ENCODE measurements around the gene SCFD1. TPM values are rescaled to one million over a fixed set of nuclear protein-coding genes. Genes with fewer than 3 reads are reported as not detected.

The SCFD1 gene
- total RNA-seq, 4 donors from 2014 or later: 50.4 to 82.1 (median 52.6) TPM

DNA sequence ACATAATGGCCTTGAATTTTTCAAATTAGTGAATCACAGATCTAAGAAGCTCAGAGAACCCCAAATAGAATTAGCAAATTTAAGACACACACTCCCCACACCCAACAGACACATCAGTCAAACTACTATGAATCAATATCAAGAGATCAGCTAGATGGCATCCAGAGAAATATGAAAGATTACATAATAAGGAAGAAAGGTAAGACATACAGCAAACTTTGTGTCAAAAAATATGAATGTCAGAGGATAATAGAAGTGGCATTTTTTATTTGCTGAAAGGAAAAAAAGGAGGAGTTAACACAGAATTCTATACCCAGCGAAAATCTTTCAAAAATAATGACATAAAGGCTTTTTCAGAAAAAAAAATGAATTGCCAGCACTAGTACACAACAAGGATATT, 141.8 kb downstream of the SCFD1 start:
- peaks cover 0 to 20% (median 18%) of the 10 kb centered on the region in 3 donors for H3K9me3 ChIP-seq
- H3K27me3 ChIP-seq: no peaks in the 10 kb centered on the region
- TF ChIP-seq, protein P1, sequence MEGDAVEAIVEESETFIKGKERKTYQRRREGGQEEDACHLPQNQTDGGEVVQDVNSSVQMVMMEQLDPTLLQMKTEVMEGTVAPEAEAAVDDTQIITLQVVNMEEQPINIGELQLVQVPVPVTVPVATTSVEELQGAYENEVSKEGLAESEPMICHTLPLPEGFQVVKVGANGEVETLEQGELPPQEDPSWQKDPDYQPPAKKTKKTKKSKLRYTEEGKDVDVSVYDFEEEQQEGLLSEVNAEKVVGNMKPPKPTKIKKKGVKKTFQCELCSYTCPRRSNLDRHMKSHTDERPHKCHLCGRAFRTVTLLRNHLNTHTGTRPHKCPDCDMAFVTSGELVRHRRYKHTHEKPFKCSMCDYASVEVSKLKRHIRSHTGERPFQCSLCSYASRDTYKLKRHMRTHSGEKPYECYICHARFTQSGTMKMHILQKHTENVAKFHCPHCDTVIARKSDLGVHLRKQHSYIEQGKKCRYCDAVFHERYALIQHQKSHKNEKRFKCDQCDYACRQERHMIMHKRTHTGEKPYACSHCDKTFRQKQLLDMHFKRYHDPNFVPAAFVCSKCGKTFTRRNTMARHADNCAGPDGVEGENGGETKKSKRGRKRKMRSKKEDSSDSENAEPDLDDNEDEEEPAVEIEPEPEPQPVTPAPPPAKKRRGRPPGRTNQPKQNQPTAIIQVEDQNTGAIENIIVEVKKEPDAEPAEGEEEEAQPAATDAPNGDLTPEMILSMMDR (IDR thresholded peaks at IDR 0.05): no peak
- TF ChIP-seq POLR2A (IDR thresholded peaks at IDR 0.05): no peak
- no peak overlapping the region for H3K27ac ChIP-seq
- H3K36me3 ChIP-seq: no peaks in the 10 kb centered on the region
- H3K4me3 ChIP-seq: no peak overlapping the region
- 33 to 60% methylated on average over 1 of the region's 1 CpG for WGBS, 2 donors
- DNase-seq: no peak
- intact Hi-C loops (cut with DNase I): no loop called here
- H3K4me1 ChIP-seq: no peaks in the 10 kb centered on the region

DNA sequence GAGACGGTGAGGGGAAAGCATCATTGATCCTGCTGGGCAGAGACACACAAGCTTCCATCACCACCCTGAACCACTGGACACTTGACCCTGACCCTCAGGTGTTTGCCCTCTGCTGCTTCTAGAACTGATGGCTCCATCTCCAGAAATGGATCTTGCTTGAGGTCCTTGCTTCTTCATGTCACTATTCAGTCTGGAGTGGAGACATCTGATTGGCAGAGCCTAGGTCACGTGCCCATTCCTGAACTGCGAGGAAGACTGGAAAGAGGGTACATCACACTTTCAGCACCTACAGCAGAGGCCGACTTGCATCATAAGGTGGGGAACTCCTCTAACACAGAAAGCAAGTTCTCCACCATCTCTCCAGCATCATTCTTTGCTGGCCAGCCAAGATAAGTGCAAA, 145.5 kb downstream of the SCFD1 start:
- 86 to 89% methylated on average over 2 to 4 of the region's 4 CpGs for WGBS, 2 donors
- H3K4me1 ChIP-seq: no peaks in the 10 kb centered on the region
- no peak overlapping the region for H3K27ac ChIP-seq
- peaks cover 0 to 20% (median 14%) of the 10 kb centered on the region in 3 donors for H3K9me3 ChIP-seq
- TF ChIP-seq, protein P1 (IDR thresholded peaks at IDR 0.05): no peak
- no peak for TF ChIP-seq POLR2A (IDR thresholded peaks at IDR 0.05)
- peaks cover 0 to 8% (median 0%) of the 10 kb centered on the region in 4 donors for H3K27me3 ChIP-seq
- H3K4me3 ChIP-seq: no peak overlapping the region
- DNase-seq: no peak
- H3K36me3 ChIP-seq: no peaks in the 10 kb centered on the region
- intact Hi-C loops (cut with DNase I): no loop called here

DNA sequence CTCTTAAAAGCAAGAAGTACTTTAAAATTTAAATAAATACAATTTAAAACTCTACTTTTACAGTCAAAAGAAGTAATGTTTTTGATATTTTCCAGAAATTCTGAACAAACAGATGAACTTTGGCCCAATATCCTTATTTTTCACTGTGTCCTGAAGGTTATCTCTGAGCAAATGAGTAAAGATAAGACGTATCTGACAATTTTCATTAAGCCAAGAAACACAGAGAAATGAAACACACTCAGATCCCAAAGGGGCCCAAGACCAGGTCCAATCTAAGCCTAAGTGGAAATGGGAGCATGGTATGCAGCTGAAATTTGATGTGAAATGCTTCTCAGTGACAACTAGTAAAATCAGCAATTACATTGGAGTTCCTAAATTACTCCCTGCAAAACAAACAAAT, 146.7 kb downstream of the SCFD1 start:
- TF ChIP-seq, protein P1 (IDR thresholded peaks at IDR 0.05): no peak
- TF ChIP-seq POLR2A (IDR thresholded peaks at IDR 0.05): no peak
- DNase-seq: no peak
- H3K27me3 ChIP-seq: peaks cover 0 to 8% (median 0%) of the 10 kb centered on the region in 4 donors
- 59 to 70% methylated on average over 1 of the region's 1 CpG for WGBS, 2 donors
- H3K9me3 ChIP-seq: peaks cover 0 to 8% (median 3%) of the 10 kb centered on the region in 3 donors
- no peak overlapping the region for H3K27ac ChIP-seq
- H3K36me3 ChIP-seq: no peaks in the 10 kb centered on the region
- H3K4me1 ChIP-seq: no peaks in the 10 kb centered on the region
- intact Hi-C loops (cut with DNase I): no loop called here
- H3K4me3 ChIP-seq: no peak overlapping the region

DNA sequence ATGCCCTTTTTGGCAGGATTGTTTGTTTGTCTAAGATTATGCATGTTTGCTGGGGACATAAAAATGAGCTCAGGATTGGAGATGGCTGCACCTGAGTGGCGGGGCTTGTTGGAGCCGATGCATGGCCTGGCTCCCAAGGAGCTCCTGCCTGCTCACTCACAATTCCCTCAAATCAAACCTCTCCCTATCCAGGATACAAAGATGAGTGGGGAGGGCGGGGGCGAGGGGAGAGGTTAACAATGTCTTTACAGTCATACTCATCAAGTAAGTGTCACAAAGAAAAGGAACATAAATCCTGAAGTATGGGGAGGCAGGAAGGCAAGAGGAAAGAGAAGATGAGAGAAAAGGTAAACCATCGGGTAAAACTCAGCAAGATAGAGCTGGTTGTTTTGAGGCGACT, 148.3 kb downstream of the SCFD1 start:
- H3K4me1 ChIP-seq: no peaks in the 10 kb centered on the region
- WGBS, 2 donors: 72 to 79% methylated on average over 6 of the region's 6 CpGs
- no peaks in the 10 kb centered on the region for H3K9me3 ChIP-seq
- no peak overlapping the region for H3K4me3 ChIP-seq
- intact Hi-C loops (cut with DNase I): no loop called here
- peaks cover 0 to 11% (median 0%) of the 10 kb centered on the region in 4 donors for H3K27me3 ChIP-seq
- H3K27ac ChIP-seq: no peak overlapping the region
- H3K36me3 ChIP-seq: no peaks in the 10 kb centered on the region
- no peak for DNase-seq
- TF ChIP-seq, protein P1 (IDR thresholded peaks at IDR 0.05): no peak
- TF ChIP-seq POLR2A (IDR thresholded peaks at IDR 0.05): no peak

DNA sequence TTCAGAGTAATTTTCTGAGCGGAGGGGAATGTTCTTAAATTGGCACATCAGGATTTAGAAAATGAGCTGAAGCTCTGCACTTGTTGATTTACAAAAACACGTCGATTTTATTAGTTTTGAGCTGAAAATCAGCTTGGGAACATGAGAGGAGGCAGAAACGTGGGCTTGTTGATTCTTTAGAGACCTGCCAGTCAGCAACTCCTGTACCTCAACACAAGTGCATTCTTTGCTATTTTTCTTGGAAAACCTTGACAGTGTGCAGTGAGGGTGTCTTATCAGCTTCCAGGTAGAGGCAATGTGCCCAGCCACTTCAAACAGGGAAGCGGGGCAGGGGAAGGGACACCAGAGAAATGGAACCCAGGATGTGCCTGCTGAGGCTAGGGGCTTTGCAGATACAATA, 149.5 kb downstream of the SCFD1 start:
- H3K36me3 ChIP-seq: no peaks in the 10 kb centered on the region
- H3K27ac ChIP-seq: no peak overlapping the region
- H3K4me1 ChIP-seq: no peaks in the 10 kb centered on the region
- no peaks in the 10 kb centered on the region for H3K9me3 ChIP-seq
- WGBS, 2 donors: 68 to 71% methylated on average over 5 of the region's 5 CpGs
- TF ChIP-seq, protein P1 (IDR thresholded peaks at IDR 0.05): no peak
- no peak for TF ChIP-seq POLR2A (IDR thresholded peaks at IDR 0.05)
- no peak overlapping the region for H3K4me3 ChIP-seq
- H3K27me3 ChIP-seq: peaks cover 0 to 11% (median 0%) of the 10 kb centered on the region in 4 donors
- intact Hi-C loops (cut with DNase I): no loop called here
- no peak for DNase-seq

Data from esophagus squamous epithelium (tissue), 5 donors.